CD4-positive, CD25-positive, alpha-beta regulatory T cell (primary cell): ENCODE data around the gene TSEN34. TPM values are rescaled to one million over a fixed set of nuclear protein-coding genes. Genes with fewer than 3 reads are reported as not detected.
A peak's percentile ranks its signal among the peaks of the same experiment; 100 is the strongest.
"Not testable (repeated sequence)": the region's sequence is repeated elsewhere in the genome, so short reads cannot be mapped to it uniquely, and the experiment has no call there.

ENCODE experiments used
- ATAC-seq, 2 donors: fragments of 150-1000 bp; cut with Tn5 transposase; one replicate each; pipeline ENCODE4 v1.10.0; 2021; ENCODE audit warnings: low read depth in 2 of 2, moderate number of reproducible peaks in 2 of 2, moderate library complexity in 1 of 2
- DNase-seq, 3 donors: peaks; one replicate each; pipeline versions ENCODE4 v3.0.0 to v3.0.0-alpha.2; 2012 to 2022; ENCODE audit warnings: mixed read lengths in 1 of 3
- H3K27ac ChIP-seq: one replicate; pipeline ENCODE4 v1.7.0; 2013; ENCODE audit warnings: mild to moderate bottlenecking, low read length; ENCODE audit not compliant: insufficient read depth, poor library complexity, severe bottlenecking
- H3K27me3 ChIP-seq: one replicate; pipeline ENCODE4 v1.7.0; 2013; ENCODE audit warnings: low read length; ENCODE audit not compliant: control insufficient read depth, insufficient read depth
- H3K36me3 ChIP-seq: one replicate; pipeline ENCODE4 v1.7.0; 2013; ENCODE audit warnings: mild to moderate bottlenecking, low read length, moderate library complexity; ENCODE audit not compliant: control insufficient read depth, insufficient read depth
- H3K4me1 ChIP-seq: 2 replicates; pipeline ENCODE4 v1.7.0; 2013; ENCODE audit warnings: mild to moderate bottlenecking, low read length; ENCODE audit not compliant: insufficient read depth, control insufficient read depth, poor library complexity, severe bottlenecking
- H3K4me3 ChIP-seq: one replicate; pipeline ENCODE4 v1.7.0; 2013; ENCODE audit warnings: low read depth, mild to moderate bottlenecking, low read length, moderate library complexity
- H3K9me3 ChIP-seq, 2 experiments: 1 replicate in 1 of 2; 2 replicates in 1 of 2; pipeline ENCODE4 v1.7.0; 2013; ENCODE audit warnings: low read length in 2 of 2, mild to moderate bottlenecking in 1 of 2, moderate library complexity in 1 of 2; ENCODE audit not compliant: control insufficient read depth in 2 of 2
- H3K27ac Mint-ChIP-seq, 3 donors: one replicate each; pipeline ENCODE4 v1.8.0; 2020 to 2022; ENCODE audit warnings: mild to moderate bottlenecking in 3 of 3, mixed read lengths in 3 of 3, moderate library complexity in 2 of 3
- H3K27me3 Mint-ChIP-seq: one replicate; pipeline ENCODE4 v1.8.0; 2022; ENCODE audit warnings: mild to moderate bottlenecking, mixed read lengths
- H3K36me3 Mint-ChIP-seq: one replicate; pipeline ENCODE4 v1.8.0; 2020; ENCODE audit warnings: mixed read lengths
- H3K4me1 Mint-ChIP-seq, 4 donors: one replicate each; pipeline ENCODE4 v1.8.0; 2020 to 2022; ENCODE audit warnings: mixed read lengths in 4 of 4, mild to moderate bottlenecking in 1 of 4
- H3K4me3 Mint-ChIP-seq, 4 donors: one replicate each; pipeline ENCODE4 v1.8.0; 2020 to 2022; ENCODE audit warnings: mild to moderate bottlenecking in 4 of 4, mixed read lengths in 4 of 4, moderate library complexity in 3 of 4
- H3K9me3 Mint-ChIP-seq, 7 donors: one replicate each; pipeline ENCODE4 v1.8.0; 2020 to 2022; ENCODE audit warnings: mixed read lengths in 7 of 7, mild to moderate bottlenecking in 3 of 7, moderate library complexity in 2 of 7
- polyA plus RNA-seq, 4 donors: library from polyadenylated mRNA; unstranded; fragments of 300-500 nt; fragmentation: Illumina TruSeq; gene quantifications; one replicate each; pipeline ENCODE4 v1.2.3, GENCODE V29; 2021
- total RNA-seq: library from RNA; stranded (reverse); gene quantifications from one replicate; pipeline ENCODE4 v1.2.3, GENCODE V29; 2022

TSEN34 gene
- total and polyA plus RNA-seq, 5 donors from 2014 or later: 10.1 to 55.5 (median 44.3) TPM

DNA sequence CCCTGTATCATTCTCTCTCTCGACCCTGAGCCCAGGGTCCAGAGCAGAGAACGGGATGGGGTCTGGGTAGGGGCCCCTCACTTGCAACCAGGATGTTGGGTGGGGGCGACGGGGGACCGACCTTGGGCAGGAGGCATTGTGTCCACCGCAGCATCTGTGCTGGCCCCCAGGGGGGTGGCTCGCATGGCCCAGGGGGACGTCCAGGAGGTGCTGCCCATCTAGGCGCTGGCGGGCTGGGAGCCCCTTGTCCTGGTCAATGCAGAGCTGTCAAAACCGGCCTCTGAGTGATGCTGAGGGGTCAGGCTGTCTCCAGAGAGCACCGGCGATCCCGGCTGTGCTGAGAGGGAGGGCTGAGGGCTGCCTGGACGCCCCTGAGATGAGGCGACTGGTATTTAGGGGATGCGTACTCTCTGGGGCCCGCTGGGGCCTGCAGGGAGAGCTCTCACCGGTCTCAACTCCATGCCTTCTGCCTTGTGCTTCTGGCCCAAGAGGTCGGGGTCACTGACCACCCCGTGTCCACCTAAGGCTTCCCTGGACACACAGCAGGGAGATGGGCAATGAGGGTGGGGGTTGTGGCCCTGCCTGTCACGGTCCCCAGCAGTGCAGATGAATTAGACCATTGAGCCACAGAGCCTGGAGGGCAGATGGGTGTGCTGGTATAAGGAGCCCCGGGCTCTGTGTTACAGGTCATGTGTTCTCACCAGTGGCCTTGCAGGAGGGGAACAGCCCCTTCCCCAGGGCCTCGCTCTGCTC lies 18.1 kb downstream of the TSEN34 start:
- H3K36me3 Mint-ChIP-seq: peaks cover 32% of the 10 kb centered on the region
- H3K4me3 Mint-ChIP-seq: no peak overlapping the region
- H3K9me3 Mint-ChIP-seq: peaks cover 0 to 2% (median 0%) of the 10 kb centered on the region in 7 donors

DNA sequence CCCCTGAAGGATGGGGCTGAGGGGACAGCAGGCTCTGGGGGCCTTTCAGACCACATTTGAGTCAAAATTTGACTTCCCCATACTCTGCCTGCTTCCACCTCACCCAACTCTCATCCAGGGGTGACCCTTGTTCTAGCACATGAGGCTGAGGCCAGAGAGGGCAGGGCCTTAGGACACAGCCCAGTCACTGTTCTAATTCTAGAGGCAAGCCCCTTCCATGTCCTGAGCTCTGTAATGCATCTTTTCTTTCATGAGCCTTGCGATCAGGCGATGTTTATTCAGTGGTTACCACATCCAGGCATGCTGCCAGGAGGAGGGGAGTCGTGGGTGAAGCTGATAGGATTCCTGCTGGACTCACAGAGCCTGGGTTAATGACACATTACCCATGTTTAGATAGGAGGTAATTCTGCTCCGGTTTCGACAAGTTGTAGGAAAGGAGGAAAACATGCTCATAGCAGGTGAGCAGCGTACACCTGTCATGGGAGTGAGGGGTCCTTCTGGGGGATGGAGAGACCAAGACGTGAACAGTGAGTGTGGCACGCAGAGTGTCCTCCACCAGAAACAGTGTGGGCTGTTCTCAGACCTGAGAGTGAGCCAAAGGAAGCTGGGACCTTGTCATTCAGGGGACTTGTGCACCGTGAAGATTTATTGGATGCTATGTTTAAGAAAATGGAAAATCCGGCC lies 18.8 kb downstream of the TSEN34 start:
- Mint-ChIP-seq H3K9me3 (peaks cover 0 to 2% (median 0%) of the 10 kb centered on the region in 7 donors), H3K4me1 (peaks cover 0 to 63% (median 44%) of the 10 kb centered on the region in 4 donors), H3K4me3 (peak overlapping the region in 1 of 4 donors; percentile 24), H3K27me3 (no peaks in the 10 kb centered on the region), H3K27ac (peak overlapping the region in 1 of 3 donors; percentile 80), H3K36me3 (peaks cover 32% of the 10 kb centered on the region)
- Histone ChIP-seq H3K4me3 (no peak overlapping the region), H3K27ac (peak overlapping the region; percentile 54), H3K4me1 (peaks cover 39% of the 10 kb centered on the region), H3K27me3 (no peaks in the 10 kb centered on the region), H3K36me3 (peaks cover 30% of the 10 kb centered on the region), H3K9me3 (no peaks in the 10 kb centered on the region)
- ATAC-seq (no peak), DNase-seq (no peak)

More for the DNA sequence above, 18.1 kb downstream of the TSEN34 start:
- Histone ChIP-seq H3K27ac (no peak overlapping the region), H3K27me3 (no peaks in the 10 kb centered on the region), H3K4me1 (peaks cover 46% of the 10 kb centered on the region), H3K9me3 (no peaks in the 10 kb centered on the region), H3K36me3 (peaks cover 37% of the 10 kb centered on the region), H3K4me3 (no peak overlapping the region)
- DNase-seq (no peak), ATAC-seq (no peak)
- Mint-ChIP-seq H3K4me1 (peaks cover 0 to 70% (median 50%) of the 10 kb centered on the region in 4 donors), H3K27me3 (no peaks in the 10 kb centered on the region), H3K27ac (peak overlapping the region in 1 of 3 donors; percentile 80)

DNA sequence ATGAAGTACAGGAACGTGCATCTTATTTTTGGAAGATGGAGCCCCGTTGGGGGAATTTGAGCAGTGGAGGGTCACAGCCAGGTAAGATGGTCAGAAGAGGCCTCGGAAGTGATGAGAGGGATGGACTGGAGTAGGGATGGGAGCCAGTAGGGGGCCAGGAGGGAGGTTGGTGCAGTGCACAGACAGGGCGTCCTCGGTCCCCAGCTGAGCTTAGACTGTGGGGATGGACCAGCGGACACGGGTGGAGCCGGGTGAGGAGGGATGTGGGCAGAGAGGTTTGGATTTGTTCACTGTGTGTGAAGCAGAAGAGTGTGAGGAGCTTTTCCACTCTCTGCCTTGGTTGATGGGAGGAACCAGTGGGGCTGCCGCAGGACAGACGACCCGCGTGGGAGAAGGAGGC lies 20.1 kb downstream of the TSEN34 start:
- H3K4me1 ChIP-seq: peaks cover 28% of the 10 kb centered on the region
- H3K4me1 Mint-ChIP-seq: peaks cover 0 to 56% (median 36%) of the 10 kb centered on the region in 4 donors
- H3K27ac Mint-ChIP-seq: peak overlapping the region; percentile 45 to 82 (median 80)
- H3K27me3 ChIP-seq: no peaks in the 10 kb centered on the region
- H3K9me3 Mint-ChIP-seq: peaks cover 0 to 2% (median 0%) of the 10 kb centered on the region in 7 donors
- no peaks in the 10 kb centered on the region for H3K9me3 ChIP-seq
- ATAC-seq (no peak), DNase-seq (no peak)
- H3K36me3 Mint-ChIP-seq: peaks cover 26% of the 10 kb centered on the region
- peaks cover 19% of the 10 kb centered on the region for H3K36me3 ChIP-seq
- H3K27ac ChIP-seq: peak overlapping the region; percentile 54
- H3K4me3 ChIP-seq: no peak overlapping the region
- H3K4me3 Mint-ChIP-seq: peak overlapping the region in 1 of 4 donors; percentile 23
- no peaks in the 10 kb centered on the region for H3K27me3 Mint-ChIP-seq

DNA sequence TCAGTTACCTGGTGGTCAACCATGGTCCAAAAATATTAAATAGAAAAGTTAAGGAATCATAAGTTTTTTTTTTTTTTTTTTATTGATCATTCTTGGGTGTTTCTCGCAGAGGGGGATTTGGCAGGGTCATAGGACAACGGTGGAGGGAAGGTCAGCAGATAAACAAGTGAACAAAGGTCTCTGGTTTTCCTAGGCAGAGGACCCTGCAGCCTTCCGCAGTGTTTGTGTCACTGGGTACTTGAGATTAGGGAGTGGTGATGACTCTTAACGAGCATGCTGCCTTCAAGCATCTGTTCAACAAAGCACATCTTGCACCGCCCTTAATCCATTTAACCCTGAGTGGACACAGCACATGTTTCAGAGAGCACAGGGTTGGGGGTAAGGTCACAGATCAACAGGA lies 23.1 kb downstream of the TSEN34 start:
- not testable (repeated sequence) for H3K9me3 Mint-ChIP-seq
- H3K4me1 Mint-ChIP-seq: peaks cover 0 to 29% (median 17%) of the 10 kb centered on the region in 4 donors

DNA sequence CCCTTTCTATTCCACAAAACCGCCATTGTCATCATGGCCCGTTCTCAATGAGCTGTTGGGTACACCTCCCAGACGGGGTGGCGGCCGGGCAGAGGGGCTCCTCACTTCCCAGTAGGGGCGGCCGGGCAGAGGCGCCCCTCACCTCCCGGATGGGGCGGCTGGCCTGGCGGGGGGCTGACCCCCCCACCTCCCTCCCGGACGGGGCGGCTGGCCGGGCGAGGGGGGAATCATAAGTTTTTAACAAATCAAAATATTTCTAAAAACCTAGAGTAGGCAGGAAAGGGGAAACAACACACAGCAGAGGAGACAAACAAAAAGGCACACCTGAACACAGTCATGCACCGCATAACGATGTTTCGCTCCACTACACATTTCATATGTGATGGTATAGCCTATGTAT lies 23.6 kb downstream of the TSEN34 start:
- H3K4me3 Mint-ChIP-seq, DNase-seq, H3K9me3 Mint-ChIP-seq, H3K27me3 ChIP-seq, ATAC-seq, H3K9me3 ChIP-seq, H3K27ac ChIP-seq, H3K27ac Mint-ChIP-seq, H3K36me3 ChIP-seq, H3K4me3 ChIP-seq, H3K4me1 ChIP-seq, H3K27me3 Mint-ChIP-seq: not testable (repeated sequence)
- Mint-ChIP-seq H3K4me1 (peaks cover 0 to 25% (median 15%) of the 10 kb centered on the region in 4 donors), H3K36me3 (peaks cover 14% of the 10 kb centered on the region)

More for the DNA sequence above, 23.1 kb downstream of the TSEN34 start:
- H3K27me3 Mint-ChIP-seq, H3K4me3 ChIP-seq, H3K9me3 ChIP-seq, H3K27me3 ChIP-seq, DNase-seq, H3K27ac ChIP-seq, H3K36me3 ChIP-seq, H3K27ac Mint-ChIP-seq, ATAC-seq, H3K4me3 Mint-ChIP-seq: not testable (repeated sequence)
- H3K4me1 ChIP-seq: peaks cover 14% of the 10 kb centered on the region
- peaks cover 14% of the 10 kb centered on the region for H3K36me3 Mint-ChIP-seq

DNA sequence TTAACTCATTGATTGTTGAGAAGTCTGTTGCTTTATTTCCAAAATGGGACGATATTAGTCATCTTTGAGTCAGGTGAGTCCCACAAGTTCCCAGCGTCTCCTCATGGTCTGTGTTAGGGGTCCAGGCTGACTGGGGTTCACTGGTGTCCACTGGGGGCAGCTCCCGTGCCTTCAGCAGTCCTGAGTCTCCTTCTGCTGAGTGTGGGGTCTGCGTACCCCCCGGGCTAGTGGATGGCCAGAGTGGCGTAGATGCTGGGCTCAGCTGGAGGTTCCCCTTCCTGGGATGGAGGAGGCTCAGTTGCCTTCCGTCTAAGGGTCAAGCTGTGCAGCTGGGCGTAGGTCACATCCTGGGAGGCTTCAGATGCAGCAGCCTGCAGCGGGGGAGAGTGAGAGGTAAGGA lies 25.8 kb downstream of the TSEN34 start:
- Histone ChIP-seq H3K4me1 (no peaks in the 10 kb centered on the region), H3K27ac (no peak overlapping the region), H3K27me3 (no peaks in the 10 kb centered on the region), H3K9me3 (no peaks in the 10 kb centered on the region), H3K4me3 (no peak overlapping the region), H3K36me3 (no peaks in the 10 kb centered on the region)
- Mint-ChIP-seq H3K4me1 (peaks cover 0 to 10% (median 1%) of the 10 kb centered on the region in 4 donors), H3K36me3 (peaks cover 8% of the 10 kb centered on the region), H3K9me3 (no peaks in the 10 kb centered on the region), H3K27me3 (no peaks in the 10 kb centered on the region), H3K27ac (no peak overlapping the region), H3K4me3 (no peak overlapping the region)
- no peak for ATAC-seq
- no peak for DNase-seq

DNA sequence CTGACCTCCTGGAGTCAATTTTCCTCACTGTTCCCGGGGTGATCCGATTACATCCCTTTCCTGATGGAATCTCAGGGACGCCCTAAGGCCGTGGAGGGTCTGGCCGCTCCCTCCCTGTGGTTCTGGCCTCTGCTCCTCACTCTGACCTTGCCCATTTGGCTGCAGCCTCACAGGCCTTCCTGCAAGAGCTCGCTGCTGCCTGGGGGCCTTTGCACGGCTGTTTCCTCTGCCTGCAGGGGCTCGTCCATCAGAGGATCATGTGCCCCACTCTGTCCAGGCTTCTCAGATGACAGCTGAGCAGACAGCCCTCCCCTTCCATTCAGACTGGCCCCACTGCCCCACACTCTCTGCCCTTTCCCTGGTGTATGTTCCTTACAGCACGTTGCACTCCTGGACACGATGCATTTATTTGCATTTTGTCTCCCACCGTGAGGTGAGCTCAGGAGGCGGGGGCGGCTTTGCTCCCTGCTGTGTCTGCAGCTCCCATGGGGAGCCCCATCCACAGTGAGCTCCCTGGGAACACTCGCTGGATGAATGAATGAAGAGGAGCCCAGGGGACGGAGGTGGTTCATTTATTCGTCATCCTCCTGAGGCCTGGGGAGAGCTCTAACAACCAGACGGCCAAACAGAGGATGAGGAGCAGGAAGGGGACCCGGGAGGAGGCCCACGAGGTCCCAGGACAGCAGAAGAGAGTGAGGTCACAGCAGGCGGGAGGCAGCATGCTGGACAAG lies 26.6 kb downstream of the TSEN34 start:
- ATAC-seq, H3K27ac Mint-ChIP-seq, H3K36me3 Mint-ChIP-seq, H3K9me3 ChIP-seq, H3K27ac ChIP-seq, H3K4me1 ChIP-seq, H3K9me3 Mint-ChIP-seq, H3K4me3 ChIP-seq, H3K27me3 Mint-ChIP-seq, H3K4me3 Mint-ChIP-seq, DNase-seq, H3K36me3 ChIP-seq, H3K27me3 ChIP-seq, H3K4me1 Mint-ChIP-seq: not testable (repeated sequence)
